ENCODE data around the gene CCR5AS.
"Not testable (repeated sequence)": the region's sequence is repeated elsewhere in the genome, so short reads cannot be mapped to it uniquely, and the experiment has no call there.

The CCR5AS gene

DNA sequence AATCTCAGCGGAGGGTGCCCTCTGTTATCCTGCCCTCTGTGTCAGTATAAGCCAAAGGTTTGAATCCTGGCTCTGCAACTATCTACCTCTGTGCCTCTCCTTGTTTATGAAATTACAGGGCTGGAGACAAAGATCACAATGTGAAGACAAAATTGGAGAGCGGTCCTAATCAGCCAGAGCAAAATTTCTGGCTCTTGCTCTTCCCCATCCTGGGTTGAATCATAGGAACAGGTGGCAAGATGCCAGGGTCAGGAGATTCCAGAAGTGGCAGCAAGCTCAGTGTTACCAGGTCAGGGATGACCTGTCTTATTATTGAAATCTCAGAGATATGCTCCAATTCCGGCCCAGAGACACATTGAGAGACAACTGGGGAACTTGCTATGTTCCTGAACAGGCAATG, 55.2 kb downstream of the CCR5AS start:
- no peak for DNase-seq

DNA sequence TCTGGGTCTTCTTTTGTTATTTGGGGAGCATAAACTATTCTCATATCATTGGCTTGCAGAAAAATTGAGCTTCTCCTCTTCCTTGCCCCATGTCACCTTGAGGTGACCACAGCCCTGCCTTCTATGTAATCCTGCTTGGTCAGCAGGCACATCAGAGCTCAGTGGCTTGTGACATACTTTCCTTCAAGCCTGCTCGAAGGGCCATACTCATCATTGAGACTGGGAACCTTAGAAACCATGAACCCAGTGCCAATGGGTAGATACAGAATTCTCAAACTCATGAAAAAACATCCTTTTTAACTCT, 56.7 kb downstream of the CCR5AS start:
- no peak for DNase-seq

GRCh38 chr3:46349484-46350261, 57.2 kb downstream of the CCR5AS start:
- no peak for DNase-seq

GRCh38 chr3:46348823-46349482, 57.9 kb downstream of the CCR5AS start:
- no peak for DNase-seq

- no peak for DNase-seq
Measured at GRCh38 chr3:46344476-46344875, 62.4 kb downstream of the CCR5AS start.

- no peak for DNase-seq
Measured at GRCh38 chr3:46338840-46339239, 68.0 kb downstream of the CCR5AS start.

GRCh38 chr3:46337911-46338310, 69.0 kb downstream of the CCR5AS start:
- DNase-seq, result no peak

- no peak for DNase-seq
Measured at GRCh38 chr3:46335541-46335940, 71.3 kb downstream of the CCR5AS start.

- peak; percentile 26 for DNase-seq
Measured at GRCh38 chr3:46334741-46335478, 72.0 kb downstream of the CCR5AS start.

GRCh38 chr3:46330676-46331075, 76.2 kb downstream of the CCR5AS start:
- DNase-seq, result not testable (repeated sequence)

GRCh38 chr3:46325645-46326300, 81.1 kb downstream of the CCR5AS start:
- no peak for DNase-seq

GRCh38 chr3:46324036-46324435, 82.8 kb downstream of the CCR5AS start:
- no peak for DNase-seq

- DNase-seq, result no peak
Measured at GRCh38 chr3:46321461-46322104, 85.3 kb downstream of the CCR5AS start.

DNA sequence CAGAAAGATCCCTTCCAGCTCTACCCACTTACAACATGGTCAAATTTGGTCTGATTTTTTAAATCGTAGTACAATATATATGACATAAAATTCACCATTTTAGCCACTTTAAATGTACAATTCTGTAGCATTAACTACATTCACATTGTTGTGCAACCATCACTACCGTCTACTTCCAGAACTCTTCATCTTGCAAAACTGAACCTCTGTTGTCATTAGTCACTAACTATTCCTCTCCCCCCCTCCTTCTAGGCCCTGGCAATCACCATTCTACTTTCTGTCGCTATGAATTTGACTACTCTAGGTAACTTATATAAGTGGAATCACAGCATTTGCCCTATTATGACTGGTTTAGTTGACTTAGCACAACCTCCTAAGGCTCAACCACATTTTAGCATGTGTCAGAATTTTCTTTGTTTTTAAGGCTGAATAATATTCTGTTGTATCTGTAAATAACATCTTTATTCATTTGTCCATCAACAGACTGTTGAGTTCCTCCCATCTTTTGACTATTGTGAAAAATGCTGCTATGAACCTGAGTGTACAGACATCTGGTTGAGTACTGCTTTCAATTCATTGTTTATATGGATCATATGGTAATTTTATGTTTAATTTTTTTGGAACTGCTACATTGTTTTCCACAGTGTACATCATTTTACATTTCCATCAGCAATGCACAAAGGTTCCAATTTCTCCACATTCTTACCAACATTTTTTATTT, 88.5 kb downstream of the CCR5AS start:
- no peak for DNase-seq

DNA sequence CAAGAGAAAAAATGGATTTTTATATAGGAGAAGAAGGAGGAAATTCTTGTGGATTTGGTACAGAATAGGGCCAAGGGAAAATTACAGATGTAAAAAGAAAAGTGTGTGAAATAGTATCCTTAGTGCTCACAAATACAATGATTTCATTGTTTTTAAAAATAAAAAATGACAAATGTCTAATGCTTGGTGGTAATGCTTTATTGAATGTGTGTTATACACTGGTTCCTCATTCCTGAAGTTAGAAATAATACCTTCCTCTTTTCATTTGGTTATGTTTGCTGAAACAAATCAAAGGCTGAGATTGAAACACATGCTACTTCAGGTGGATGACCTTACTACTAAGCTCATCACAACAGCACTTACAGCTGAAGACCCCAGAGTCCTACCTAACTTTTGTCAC, 90.7 kb downstream of the CCR5AS start:
- no peak for DNase-seq

DNA sequence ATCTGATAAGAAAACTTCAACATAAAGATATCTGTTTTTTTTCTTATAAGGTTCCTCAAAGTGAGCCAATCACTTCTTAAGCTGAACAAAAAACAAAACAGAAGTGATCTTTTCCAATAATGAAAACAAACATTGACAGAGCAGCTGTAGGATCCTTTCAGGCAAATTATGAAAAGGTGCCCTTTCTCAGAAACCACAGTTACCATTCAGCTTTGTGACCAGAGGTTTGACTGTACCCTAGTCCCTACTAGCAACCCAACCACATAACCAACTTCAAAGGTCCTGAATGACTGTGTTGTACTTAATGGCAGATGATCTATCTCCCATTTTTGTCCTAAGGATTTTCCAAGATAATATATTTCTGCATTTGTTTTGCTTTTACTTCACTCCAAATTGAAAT, 92.3 kb downstream of the CCR5AS start:
- no peak for DNase-seq

Data from activated CD4-positive, alpha-beta T cell treated with anti-CD3 and anti-CD28 coated beads for 48 hours (primary cell).